GM18502 (cell line): Measurements from ENCODE around the gene THSD4.

ENCODE experiments used
- ATAC-seq: cut with Tn5 transposase; IDR thresholded peaks from one replicate; pipeline ENCODE4 v1.9.1; 2021; ENCODE audit warnings: mild to moderate bottlenecking; ENCODE audit not compliant: unreplicated experiment, poor library complexity

The THSD4 gene

DNA sequence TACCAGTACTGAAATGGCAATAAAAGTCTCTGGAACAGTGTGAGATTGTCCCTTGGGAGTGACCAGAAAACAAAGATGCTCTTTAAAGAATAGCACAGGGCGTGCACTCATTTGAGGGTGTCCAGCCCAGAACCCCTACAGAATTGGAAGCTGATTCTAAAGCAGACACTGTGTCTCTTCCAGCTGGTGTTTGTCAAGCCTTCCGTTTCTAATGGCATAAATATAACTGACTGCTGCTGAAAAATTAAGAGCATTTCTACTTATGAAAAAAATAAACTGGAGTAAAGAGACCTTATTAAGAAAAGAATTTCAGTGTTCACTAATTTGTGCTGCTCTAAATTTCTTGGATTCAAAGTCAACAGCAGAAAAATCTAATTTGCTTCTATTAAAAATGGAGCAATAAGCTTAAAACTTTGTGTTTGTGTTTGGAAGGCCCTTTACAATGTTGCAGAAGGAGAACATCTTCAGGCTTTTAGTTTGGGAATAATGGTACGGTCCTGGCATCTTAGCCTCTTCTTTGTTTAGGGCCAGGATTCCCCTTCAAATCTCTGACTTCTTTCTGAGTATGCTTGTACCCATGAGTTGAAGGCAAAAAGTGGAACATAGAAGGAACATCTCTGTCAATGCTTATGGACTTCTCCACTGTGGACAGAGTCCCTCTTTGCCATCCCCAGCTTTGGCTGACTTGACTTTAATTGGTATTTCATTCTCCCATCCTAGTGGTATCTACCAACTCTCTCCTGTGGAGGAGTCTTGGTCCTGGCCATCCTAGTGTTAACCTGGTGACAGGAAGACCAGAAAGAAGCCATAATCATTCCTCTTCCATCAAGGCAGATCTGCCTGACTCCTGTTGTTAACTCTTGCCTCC is 65.9 kb downstream of the THSD4 start:
- ATAC-seq = no peak

GRCh38 chr15:71182522-71182921 is 67.3 kb downstream of the THSD4 start:
- ATAC-seq = no peak

- ATAC-seq = no peak
Observed at GRCh38 chr15:71183063-71183462, 67.8 kb downstream of the THSD4 start.

GRCh38 chr15:71185706-71186105 is 70.4 kb downstream of the THSD4 start:
- ATAC-seq = no peak

DNA sequence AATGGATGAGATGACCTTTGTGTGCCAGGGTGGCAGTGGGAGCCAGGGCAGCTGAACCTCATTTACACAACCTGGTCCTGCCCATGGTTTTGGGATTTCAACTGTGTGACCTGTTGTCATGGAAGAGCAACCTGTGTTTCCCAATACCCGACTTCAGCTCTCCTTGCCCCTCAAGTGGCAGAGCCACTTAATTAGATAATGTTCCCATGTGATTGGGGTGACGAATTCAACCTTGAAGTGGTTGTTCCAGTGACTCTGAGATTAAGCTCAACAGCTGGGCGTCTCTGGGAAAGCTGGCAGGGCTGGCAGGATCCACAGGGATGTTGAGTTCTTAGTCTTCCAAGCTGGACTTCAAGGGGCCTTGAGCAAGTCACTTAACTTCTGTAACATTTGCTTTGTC is 71.0 kb downstream of the THSD4 start:
- no peak for ATAC-seq

- no peak for ATAC-seq
Observed at GRCh38 chr15:71187078-71187477, 71.8 kb downstream of the THSD4 start.

DNA sequence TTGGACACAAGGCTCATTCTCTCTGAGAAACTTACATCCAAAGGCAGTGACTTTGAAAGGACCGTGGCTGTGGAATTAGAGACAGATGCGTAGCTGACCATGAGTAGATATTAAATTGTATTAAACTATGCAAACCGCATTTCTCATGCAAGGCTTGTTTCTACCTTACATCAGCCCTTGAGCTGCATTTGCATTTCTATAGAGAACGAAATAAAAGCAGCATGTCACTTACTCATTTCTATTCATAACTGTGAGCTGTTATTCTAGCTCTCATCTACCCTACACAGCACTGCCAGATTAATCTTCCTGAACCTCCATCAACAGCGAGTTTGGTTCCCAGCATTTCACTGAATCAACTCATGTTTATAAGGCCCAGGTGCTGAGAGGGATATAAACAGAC is 72.3 kb downstream of the THSD4 start:
- ATAC-seq = no peak

- ATAC-seq = no peak
Observed at GRCh38 chr15:71189718-71190117, 74.4 kb downstream of the THSD4 start.

- ATAC-seq = no peak
Observed at GRCh38 chr15:71191296-71191695, 76.0 kb downstream of the THSD4 start.

DNA sequence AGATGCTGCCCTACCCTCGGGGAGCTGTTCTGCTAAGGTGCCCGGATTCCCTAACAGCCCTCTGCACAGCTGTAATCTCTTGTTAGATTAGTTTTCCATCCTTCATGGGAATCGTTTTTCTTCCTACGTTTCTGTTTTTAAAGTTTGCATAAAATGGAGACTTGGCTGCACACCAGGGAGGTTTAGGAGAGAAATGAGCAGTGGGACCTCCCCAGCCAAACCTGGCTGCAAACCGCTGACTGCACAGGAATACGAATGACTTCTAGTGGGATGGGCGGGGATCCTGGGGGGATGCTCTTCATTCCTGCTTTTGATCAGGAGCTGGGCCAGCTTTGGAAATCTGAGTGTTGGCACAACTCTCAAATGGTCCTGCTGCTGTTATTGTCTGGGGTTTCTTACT is 77.5 kb downstream of the THSD4 start:
- no peak for ATAC-seq

DNA sequence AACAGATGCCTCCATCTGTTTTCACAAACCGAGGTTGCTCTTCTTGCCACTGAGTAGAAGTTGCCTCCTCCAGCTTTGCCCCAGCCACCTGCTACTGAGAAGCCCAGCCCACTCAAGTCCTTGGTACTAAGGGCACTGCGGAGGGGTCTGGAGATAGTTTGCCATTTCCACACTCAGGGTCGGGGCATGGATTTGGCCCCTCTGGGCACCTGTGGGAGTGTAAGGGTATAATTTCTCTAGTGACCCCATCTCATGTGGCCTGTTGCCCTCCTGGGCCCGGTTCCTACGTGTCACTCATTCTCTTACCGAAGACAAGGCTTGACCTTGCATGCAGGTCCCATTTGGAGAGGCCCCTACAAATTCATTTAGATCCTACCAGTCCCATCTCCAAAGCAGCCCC is 79.0 kb downstream of the THSD4 start:
- no peak for ATAC-seq

GRCh38 chr15:71195242-71195641 is 80.0 kb downstream of the THSD4 start:
- ATAC-seq = no peak

DNA sequence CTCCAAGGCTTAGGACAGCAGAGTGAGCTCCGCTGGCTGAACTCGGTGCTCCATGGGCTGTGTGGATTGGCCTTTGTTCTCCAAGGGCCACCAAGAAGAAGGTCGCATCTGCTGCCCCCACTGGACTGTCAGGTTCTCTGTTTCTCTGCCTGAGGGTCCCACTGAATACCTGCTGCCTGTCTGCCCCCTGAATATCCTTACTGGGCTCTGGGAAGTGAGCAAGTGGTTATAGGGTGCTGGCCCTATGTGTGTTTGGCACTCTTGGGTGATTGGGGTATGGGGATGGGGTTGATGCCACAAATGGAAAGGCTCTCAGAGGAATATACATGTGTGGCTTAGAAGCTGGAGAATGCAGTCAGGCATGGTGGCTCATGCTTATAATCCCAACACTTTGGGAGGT is 82.3 kb downstream of the THSD4 start:
- no peak for ATAC-seq

DNA sequence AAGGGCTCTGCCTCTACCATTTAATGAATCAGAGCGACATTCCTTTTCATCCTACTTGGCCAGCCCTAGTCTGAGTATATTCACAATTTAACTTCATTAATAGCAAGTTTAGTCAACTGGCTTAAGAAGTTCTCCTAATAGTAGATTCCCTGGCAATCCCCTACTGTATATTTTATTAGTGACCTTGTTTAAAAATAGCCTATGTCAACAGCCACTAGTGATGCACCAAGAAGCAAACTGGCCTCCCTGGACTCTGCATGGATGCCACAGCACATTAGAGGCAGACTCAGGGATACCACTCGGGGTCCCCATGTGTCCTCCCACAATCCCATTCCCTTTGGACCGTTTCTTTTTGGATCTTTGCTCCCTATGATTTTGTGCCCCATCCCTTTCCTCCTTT is 83.6 kb downstream of the THSD4 start:
- no peak for ATAC-seq

- no peak for ATAC-seq
Observed at GRCh38 chr15:71199384-71200351, 84.4 kb downstream of the THSD4 start.

DNA sequence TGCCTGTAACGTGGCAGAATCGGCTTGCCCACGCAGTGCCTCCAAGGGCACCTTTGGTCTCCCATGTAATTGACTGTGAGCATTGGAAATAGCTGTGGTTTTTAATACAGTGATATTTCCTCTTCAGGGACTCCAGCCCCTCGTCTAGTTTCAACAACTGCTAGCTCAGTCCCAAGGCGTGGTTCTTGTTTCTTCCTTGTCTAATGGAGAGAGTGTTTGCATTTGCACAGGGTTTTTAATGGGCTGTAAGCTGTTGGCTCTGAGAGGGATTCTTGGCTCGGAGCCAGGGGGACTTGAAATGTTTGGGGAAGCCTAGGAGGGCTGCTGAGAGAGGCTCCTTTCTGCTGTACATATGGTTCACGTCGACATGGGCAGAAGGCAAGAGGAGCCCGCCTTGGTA is 86.2 kb downstream of the THSD4 start:
- ATAC-seq = no peak

DNA sequence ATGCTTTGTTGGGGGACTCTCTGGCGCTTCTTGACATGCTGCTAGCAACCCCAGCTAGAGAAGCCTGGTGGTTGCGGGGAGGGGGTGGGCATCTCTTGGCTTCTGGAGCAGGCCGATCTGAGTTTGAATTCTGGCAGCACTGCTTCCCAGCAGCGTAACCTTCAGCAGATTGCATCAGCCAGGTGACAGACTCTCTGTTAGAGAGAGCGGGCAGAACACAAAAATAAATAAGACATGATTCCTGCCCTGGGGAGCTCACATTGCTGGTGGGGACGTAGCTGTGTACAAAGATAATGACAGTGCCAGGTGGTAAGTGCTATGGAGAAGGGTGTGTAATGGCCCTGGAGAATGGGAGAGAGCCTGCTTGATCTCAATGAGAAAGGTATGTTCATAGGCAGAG is 87.4 kb downstream of the THSD4 start:
- no peak for ATAC-seq

DNA sequence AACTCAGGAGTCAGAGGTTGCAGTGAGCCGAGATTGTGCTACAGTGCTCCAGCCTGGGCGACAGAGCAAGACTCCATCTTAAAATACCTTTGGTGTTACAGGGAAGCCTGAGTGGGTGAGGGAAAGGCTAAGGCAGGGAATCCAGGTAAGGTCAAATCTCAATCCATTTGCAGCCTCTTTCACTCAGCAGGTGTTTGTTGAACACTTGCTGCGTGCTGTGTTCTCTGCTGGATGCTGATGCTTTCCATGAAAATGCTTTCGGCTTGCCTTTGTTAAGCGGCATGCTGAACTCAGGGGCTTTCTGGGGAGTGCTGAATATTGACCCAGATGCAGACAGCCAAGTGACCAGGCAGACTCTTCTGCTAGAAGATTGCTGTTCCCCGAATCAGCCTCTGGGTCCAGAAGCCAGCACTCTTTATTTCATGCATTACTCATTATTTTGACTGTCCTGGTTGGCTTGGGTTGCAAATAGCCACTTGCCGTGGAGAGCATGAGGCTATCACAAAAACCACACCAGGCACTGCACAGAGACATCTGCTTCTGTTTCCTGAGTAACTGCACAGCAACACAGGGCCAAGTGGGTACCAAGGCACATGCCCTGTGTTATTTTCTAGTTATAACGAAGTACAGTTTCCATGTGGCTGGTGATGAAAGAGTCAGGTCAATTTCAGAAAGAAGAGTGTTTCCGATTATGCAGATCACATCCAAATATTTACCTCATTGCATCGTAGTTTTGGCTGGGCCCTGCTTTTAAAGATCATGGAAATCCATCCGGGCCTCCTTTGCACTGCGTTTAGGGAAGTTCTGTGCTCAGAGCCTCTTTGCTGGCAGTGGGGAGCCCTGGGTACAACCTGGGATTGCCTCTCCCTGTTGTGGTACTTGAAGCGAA is 88.6 kb downstream of the THSD4 start:
- ATAC-seq = no peak

DNA sequence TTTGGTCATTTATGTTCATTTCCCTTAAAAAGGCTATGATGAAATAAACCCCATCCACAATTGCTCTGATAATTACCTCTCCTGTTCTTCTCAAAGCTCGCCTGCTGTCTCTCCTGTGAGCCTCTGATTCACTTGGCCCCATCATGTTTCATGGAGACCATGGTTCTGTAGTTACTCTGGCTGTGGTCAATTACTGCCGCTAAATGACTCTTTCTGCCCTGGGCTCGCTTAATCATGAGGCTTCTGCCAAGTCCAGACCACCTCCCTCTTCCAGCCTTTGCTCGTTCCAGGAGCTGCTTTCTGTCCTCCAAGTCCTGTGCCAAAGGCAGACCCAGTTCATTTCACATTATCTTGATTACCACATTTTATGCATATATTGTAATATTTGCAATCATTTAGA is 91.9 kb downstream of the THSD4 start:
- ATAC-seq = no peak

- ATAC-seq = no peak
Observed at GRCh38 chr15:71212146-71212545, 96.9 kb downstream of the THSD4 start.
